A673 (cell line): ENCODE data around the gene SERGEF. TPM values are rescaled to one million over a fixed set of nuclear protein-coding genes. Genes with fewer than 3 reads are reported as not detected.

Source experiments
- BruUV-seq: library from RNA; stranded (reverse); fragments of 400-500 nt; replicated peaks from 2 replicates; lab custom pipeline; 2021; lab: Mats Ljungman, UMichigan
- CTCF ChIA-PET: fragments of 300-600 bp; sonication (Branson Sonifier 250); formaldehyde crosslinking; loops from one replicate; lab custom pipeline; 2022; ENCODE audit warnings: antibody characterized with exemption; lab: Charles Lee
- POLR2A ChIA-PET: fragments of 300-600 bp; sonication (Branson Sonifier 250); formaldehyde crosslinking; loops from one replicate; lab custom pipeline; 2022; ENCODE audit warnings: antibody characterized with exemption; ENCODE audit not compliant: low non-redundant PET; lab: Charles Lee
- DNase-seq: peaks from one replicate; pipeline ENCODE4 v3.0.0-alpha.2; 2015; ENCODE audit warnings: low spot score
- H3K27ac ChIP-seq: fragments of 200-600 bp; sonication (generic); 2 replicates; pipeline ENCODE4 v1.5.1; 2016; ENCODE audit warnings: mixed run types, low read depth, mild to moderate bottlenecking, mixed read lengths, antibody characterized with exemption, low read length; ENCODE audit not compliant: poor library complexity, severe bottlenecking
- H3K27me3 ChIP-seq: fragments of 200-600 bp; sonication (generic); replicated peaks from 2 replicates; pipeline ENCODE4 v1.6.1; 2017; ENCODE audit warnings: mixed run types, low read depth, mild to moderate bottlenecking, mixed read lengths, antibody characterized with exemption, low read length; ENCODE audit not compliant: insufficient read depth, poor library complexity
- H3K36me3 ChIP-seq: fragments of 200-600 bp; sonication (generic); 2 replicates; pipeline ENCODE4 v1.6.1; 2016; ENCODE audit warnings: mixed run types, mild to moderate bottlenecking, mixed read lengths, antibody characterized with exemption, low read length; ENCODE audit not compliant: insufficient read depth, poor library complexity, severe bottlenecking
- H3K4me1 ChIP-seq: fragments of 200-600 bp; sonication (generic); 2 replicates; pipeline ENCODE4 v1.6.1; 2017; ENCODE audit warnings: mixed run types, mild to moderate bottlenecking, mixed read lengths, antibody characterized with exemption, low read length; ENCODE audit not compliant: insufficient read depth, poor library complexity, severe bottlenecking
- H3K4me3 ChIP-seq: fragments of 200-600 bp; sonication (generic); 2 replicates; pipeline ENCODE4 v1.5.1; 2016; ENCODE audit warnings: low read depth, mixed run types, mild to moderate bottlenecking, mixed read lengths, low read length; ENCODE audit not compliant: poor library complexity, severe bottlenecking
- H3K9me3 ChIP-seq: fragments of 200-600 bp; sonication (generic); 2 replicates; pipeline ENCODE4 v1.6.1; 2016; ENCODE audit warnings: mixed run types, low read depth, mild to moderate bottlenecking, mixed read lengths, antibody characterized with exemption, low read length; ENCODE audit not compliant: poor library complexity, severe bottlenecking
- CTCF ChIP-seq: fragments of 300-800, 200-600 bp; sonication (generic); conservative IDR thresholded peaks from 2 replicates; pipeline ENCODE4 v1.5.1; 2017; ENCODE audit warnings: low read depth, mild to moderate bottlenecking, antibody characterized with exemption, low read length, moderate library complexity, mixed read lengths
- EZH2 ChIP-seq: fragments of 200-600 bp; sonication (generic); IDR thresholded peaks from 2 replicates; pipeline ENCODE4 v1.6.1; 2017; ENCODE audit warnings: borderline replicate concordance, low read depth, mild to moderate bottlenecking, mixed read lengths, antibody characterized with exemption, low read length; ENCODE audit not compliant: poor library complexity, severe bottlenecking
- intact Hi-C: fragments of 100-400 bp; cut with micrococcal nuclease; formaldehyde crosslinking; loops from one replicate; pipeline ENCODE4 v1.10.0; 2022; ENCODE audit not compliant: unreplicated experiment
- total RNA-seq: library from RNA; stranded (reverse); gene quantifications from 2 replicates; pipeline ENCODE4 v1.2.3, GENCODE V29; 2021

Gene SERGEF
- total RNA-seq, 1 experiment from 2014 or later: 15.2 TPM

GRCh38 chr11:17755891-17756290 is 257.0 kb downstream of the SERGEF start:
- BruUV-seq: no TSS peak
- Histone ChIP-seq H3K9me3 (no peaks in the 10 kb centered on the region), H3K4me1 (no peaks in the 10 kb centered on the region), H3K4me3 (no peak overlapping the region), H3K27me3 (peaks cover 7% of the 10 kb centered on the region), H3K27ac (no peak overlapping the region), H3K36me3 (no peaks in the 10 kb centered on the region)
- no peak for DNase-seq
- CTCF ChIA-PET: no interaction called here
- POLR2A ChIA-PET: no interaction called here
- intact Hi-C loops: no loop called here
- TF ChIP-seq EZH2: no peak
- no peak for TF ChIP-seq CTCF

GRCh38 chr11:17753641-17754040 is 259.2 kb downstream of the SERGEF start:
- TF ChIP-seq EZH2 (no peak), CTCF (no peak)
- intact Hi-C loops: no loop called here
- H3K9me3 ChIP-seq: no peaks in the 10 kb centered on the region
- no peaks in the 10 kb centered on the region for H3K4me1 ChIP-seq
- ChIA-PET CTCF (no interaction called here), POLR2A (no interaction called here)
- peaks cover 7% of the 10 kb centered on the region for H3K27me3 ChIP-seq
- H3K36me3 ChIP-seq: no peaks in the 10 kb centered on the region
- no peak overlapping the region for H3K27ac ChIP-seq
- DNase-seq: no peak
- BruUV-seq: no TSS peak
- H3K4me3 ChIP-seq: no peak overlapping the region

GRCh38 chr11:17753153-17753552 is 259.7 kb downstream of the SERGEF start:
- TF ChIP-seq CTCF (no peak), EZH2 (no peak)

More at GRCh38 chr11:17753153-17753552, 259.7 kb downstream of the SERGEF start:
- Histone ChIP-seq H3K36me3 (no peaks in the 10 kb centered on the region), H3K27me3 (peaks cover 7% of the 10 kb centered on the region), H3K9me3 (no peaks in the 10 kb centered on the region), H3K27ac (no peak overlapping the region), H3K4me1 (no peaks in the 10 kb centered on the region), H3K4me3 (no peak overlapping the region)
- no TSS peak for BruUV-seq
- intact Hi-C loops: no loop called here
- ChIA-PET CTCF (no interaction called here), POLR2A (no interaction called here)
- DNase-seq: no peak
